HG03565 (cell line): ENCODE measurements around the gene PROK1.

Experiments
- ATAC-seq: cut with Tn5 transposase; IDR thresholded peaks from one replicate; pipeline ENCODE4 v1.9.1; 2021; ENCODE audit warnings: mild to moderate bottlenecking, moderate library complexity; ENCODE audit not compliant: unreplicated experiment

The PROK1 gene

GRCh38 chr1:110487726-110488125 lies 36.8 kb downstream of the PROK1 start:
- no peak for ATAC-seq

DNA sequence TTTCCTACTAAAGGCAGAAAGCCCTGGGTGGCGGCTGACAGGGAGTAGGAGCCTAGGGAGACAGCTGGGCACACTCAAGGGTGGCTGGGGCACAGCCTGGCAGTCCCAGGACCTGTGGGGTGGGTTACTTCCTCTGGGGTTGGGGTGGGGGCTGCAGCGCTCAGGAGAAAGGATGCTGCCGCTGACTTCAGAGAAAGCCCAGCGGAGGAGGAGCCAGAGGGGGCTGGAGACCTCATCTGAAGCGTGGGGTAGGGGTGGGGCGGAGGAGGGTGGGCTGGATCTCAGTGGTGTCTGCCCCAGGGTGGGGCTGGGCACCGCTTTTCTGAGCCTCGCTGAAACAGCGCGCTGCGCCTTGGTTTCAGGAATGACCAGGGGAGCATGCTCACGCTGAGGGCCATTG lies 37.2 kb downstream of the PROK1 start:
- no peak for ATAC-seq

DNA sequence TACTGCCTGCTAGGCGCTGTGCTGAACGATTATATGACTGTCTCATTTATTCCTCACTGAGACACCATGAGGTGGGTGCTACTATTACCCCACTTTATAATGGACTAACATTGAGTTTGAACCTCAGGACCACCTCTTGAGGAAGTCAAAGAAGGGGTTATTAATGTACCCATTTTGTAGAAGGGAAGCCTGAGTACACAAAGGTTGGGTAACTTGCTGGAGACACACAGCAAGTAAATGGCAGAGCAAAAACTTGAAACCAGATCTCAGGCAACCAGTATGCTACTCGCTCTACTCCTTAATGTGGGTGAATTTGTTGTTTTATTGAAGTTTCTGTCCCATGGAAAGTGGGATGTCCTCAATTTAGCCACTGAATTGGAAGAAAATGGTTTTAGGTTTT lies 37.9 kb downstream of the PROK1 start:
- no peak for ATAC-seq

DNA sequence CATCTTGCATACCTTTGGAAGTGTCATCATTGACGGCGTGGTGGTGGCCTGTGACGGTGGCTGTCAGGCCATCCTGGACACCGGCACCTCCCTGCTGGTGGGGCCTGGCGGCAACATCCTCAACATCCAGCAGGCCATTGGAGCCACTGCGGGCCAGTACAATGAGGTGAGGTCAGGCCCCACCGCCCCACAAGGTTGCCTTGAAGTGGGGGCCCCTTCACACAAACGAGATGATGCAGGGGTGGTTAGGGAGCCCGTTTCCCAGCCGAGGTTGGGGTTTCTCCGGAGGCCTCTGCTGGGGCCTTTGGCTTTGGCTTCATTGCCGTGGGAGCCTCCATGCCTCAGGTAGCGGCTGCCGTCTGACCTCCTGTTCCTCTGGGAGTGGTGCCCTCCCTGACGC lies 38.5 kb downstream of the PROK1 start:
- no peak for ATAC-seq

- no peak for ATAC-seq
Observed at GRCh38 chr1:110489973-110490542, 39.1 kb downstream of the PROK1 start.

DNA sequence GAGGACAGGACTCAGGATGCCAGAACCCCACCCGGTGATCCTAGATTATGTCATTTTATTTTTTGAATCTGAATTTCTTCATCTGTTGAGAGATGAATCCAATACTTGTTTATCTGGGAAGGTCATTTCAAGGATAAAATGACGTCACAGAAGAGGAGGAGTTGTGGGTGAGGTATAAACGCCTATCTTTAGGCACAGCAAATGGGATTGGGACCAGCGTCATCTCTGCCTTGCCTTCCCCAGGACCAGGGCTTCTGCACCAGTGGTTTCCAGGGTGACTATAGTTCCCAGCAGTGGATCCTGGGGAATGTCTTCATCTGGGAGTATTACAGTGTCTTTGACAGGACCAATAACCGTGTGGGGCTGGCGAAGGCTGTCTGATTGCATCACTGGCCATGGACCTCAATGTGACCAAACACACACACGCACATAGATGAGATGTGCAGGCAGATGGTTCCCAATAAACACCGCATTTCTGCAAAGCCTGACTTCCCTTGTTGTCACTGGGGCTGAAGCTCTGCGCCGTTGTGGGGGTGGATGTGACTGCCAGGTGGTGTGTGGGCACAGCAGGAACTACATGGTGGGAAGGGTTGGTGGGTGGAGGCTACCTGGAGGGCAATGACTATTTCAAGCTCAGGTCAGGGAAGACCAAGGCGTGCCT lies 40.0 kb downstream of the PROK1 start:
- no peak for ATAC-seq

- no peak for ATAC-seq
Observed at GRCh38 chr1:110492573-110492972, 41.6 kb downstream of the PROK1 start.

- ATAC-seq, result no peak
Observed at GRCh38 chr1:110493059-110493699, 42.2 kb downstream of the PROK1 start.

DNA sequence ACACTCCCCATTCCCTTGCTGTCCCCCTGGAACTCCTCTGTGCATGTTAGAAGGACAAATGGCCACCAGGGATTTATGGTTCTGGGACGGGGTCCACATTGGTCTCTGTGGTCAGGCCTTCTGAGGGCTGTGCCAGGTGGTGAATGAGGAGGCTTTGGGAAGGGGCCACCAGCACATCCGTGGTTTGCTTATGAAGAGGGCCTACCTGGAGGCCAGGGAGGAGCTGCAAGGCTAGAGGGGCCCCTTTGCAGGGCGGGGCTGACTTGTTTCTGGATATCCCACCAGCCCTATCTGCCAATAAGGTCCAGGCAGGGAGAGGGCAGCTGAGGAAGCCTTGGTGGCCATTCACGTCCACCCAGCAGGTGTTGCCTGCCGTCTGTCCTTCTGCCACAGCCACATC lies 43.1 kb downstream of the PROK1 start:
- ATAC-seq, result no peak

DNA sequence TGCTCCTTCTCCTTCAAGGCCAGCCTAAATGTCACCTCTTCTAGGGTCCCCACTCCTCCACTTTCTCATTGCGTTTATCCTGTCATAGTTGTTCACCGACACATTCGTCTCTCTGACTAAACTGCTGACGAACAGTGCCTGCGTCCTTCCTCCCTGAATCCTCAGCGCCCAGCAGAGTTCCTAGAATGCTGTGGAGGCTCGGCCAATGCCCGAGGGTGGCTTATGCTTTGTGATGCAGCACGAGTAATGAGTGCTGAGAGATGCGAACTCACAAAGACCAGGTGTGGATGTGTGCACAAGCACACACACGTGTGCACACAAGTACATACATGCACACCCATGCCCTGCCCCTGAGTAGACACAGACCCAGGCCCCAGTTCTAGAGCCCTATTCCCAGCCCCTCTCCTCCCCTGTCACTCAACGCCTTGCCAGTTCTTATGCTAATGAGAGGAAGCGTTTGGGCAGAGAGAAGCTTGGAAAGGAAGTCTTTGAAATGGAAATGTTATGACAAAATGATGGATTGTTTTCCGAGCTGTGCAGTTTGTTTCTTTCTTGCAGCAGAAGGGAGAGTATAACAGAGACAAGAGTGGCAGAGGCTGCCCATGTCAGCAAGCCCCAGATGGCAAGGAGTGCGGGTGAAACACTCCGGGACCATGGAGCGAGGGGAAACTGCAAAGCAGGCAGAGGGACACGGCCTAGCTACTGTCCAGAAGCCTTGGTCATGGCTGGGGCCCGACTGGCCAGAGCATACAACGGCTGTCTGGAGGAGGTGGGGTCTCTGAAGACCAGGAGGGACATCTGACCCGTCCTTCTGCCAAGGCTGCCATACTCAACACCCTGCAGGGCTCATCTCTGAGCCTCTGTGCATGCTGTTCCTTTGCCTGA lies 43.8 kb downstream of the PROK1 start:
- no peak for ATAC-seq

- peak; percentile 67 for ATAC-seq
Observed at GRCh38 chr1:110495926-110496600, 45.1 kb downstream of the PROK1 start.

DNA sequence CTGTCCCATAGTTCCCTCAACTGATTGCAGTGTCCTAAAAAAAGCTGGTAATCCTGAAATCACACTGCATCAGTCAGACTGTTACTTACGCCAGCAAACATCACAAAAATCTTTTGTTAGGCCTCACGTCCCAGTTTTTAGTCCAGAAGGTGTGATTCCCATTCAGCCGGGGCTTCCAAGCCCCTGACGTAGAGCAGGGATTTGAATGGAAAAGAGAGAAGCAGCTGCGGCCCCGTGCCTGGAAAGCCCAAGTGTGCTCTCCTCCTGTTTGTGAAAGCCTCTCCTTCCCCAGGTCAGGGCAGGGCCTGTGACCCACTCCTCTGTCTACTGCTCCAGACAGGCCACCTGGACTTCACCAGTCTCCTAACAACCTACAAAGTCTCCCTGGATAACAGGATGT lies 47.3 kb downstream of the PROK1 start:
- ATAC-seq, result no peak

DNA sequence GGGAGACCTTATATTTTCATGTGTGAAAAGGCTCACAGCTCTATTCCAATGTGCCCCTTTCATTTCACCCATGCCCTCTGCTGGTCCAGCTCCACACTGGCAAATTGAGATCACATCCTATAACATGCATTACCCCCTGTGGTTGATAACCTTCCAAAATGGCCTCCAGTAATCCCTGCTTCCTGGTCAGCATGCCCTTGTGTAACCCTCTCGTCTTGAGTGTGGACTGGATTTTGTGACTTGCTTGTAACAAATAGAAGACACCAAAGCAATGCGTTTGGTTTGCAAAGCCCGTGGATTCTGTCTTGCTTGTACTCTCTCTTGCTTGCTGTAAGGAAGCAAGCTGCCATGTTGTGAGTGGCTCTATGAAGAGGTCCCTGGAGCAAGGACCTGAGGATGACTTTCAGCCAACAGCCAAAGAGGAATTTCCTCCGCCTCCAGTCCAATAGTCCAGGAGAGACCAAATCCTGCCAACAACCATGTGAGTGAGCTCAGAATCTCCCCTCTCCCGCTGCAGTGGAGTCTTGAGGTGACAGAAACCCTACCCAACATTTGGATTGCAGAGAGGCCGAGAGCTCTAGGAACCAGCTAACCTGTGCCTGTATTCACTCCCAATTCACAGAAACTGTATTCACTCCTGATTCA lies 50.7 kb downstream of the PROK1 start:
- no peak for ATAC-seq

GRCh38 chr1:110502402-110503151 lies 51.6 kb downstream of the PROK1 start:
- ATAC-seq, result no peak

DNA sequence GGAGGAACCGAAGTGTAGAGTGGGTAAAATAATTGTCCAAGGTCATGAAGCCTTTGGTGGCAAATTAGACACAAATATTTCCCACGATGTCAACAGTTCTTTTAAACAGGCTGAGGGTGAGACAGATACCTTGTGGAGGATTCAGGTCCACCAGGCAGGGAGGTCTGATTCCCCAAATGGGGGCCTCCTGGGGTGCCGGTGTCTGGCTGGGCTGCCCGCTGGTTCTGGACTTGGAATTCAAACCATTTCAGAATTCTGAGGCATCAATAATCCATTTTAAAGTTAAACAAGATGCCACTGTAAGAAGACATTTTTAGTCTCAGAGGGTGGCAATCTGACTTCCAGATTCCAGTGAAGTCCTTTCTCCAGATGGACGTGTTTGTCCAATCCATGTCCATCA lies 52.5 kb downstream of the PROK1 start:
- ATAC-seq, result no peak

DNA sequence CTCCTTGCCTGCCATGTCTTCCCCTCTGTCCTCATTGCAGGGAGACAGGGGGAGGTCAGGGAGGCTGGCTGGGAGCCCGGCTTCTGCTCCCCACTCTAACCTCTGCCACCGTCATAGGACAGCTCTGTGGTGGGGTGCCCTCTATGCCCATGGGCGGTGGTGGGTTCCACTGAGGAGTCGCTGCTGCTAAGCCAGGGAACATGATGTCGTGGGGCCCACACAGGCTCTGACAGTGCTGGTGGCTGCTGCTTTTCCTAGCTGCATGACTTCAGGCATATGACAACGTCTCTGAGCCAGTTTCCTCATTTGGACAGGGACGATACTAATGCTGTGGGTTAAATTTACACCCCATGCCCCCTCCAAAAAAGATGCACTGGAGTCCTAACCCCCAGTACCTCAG lies 53.3 kb downstream of the PROK1 start:
- no peak for ATAC-seq

- no peak for ATAC-seq
Observed at GRCh38 chr1:110505596-110505995, 54.6 kb downstream of the PROK1 start.

DNA sequence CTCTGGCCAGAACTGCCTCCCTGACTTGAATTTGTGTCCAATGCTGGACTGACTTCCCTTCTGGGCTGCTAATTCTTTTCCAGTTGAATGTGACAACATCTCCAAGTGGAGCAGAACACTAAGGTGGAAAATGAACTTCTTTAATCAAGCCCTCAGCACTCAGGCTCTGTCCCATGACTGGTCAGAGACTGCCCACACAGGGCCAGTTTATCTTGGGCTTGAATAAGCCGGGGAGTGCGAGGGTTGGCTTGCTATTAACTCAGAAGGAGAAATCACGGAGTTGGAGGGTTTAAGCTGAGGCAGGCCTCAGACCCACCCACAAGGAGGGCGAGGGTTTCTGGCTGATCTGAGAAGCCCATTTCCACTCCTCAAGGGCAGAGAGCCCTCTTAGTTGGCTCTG lies 55.6 kb downstream of the PROK1 start:
- no peak for ATAC-seq
